Stimulated activated CD8-positive, alpha-beta memory T cell treated with anti-CD3 and anti-CD28 coated beads, Interleukin-7, amount 100 ng/mL, for 48 hours (primary cell): ENCODE measurements around the gene ENTPD2.
"Not testable (repeated sequence)": the region's sequence is repeated elsewhere in the genome, so short reads cannot be mapped to it uniquely, and the experiment has no call there.

Source experiments
- DNase-seq, 2 donors: peaks; one replicate each; pipeline ENCODE4 v3.0.0-alpha.2; 2020; ENCODE audit warnings: low read depth in 1 of 2; ENCODE audit errors: extremely low read depth in 1 of 2

ENTPD2 gene

GRCh38 chr9:137006116-137007003, 47.5 kb downstream of the ENTPD2 start:
- DNase-seq: no peak

GRCh38 chr9:137004285-137004684, 49.6 kb downstream of the ENTPD2 start:
- DNase-seq: not testable (repeated sequence)

GRCh38 chr9:137002646-137003041, 51.2 kb downstream of the ENTPD2 start:
- no peak for DNase-seq

GRCh38 chr9:137001857-137002645, 51.8 kb downstream of the ENTPD2 start:
- DNase-seq: no peak

GRCh38 chr9:137000177-137000930, 53.5 kb downstream of the ENTPD2 start:
- DNase-seq: peak in 1 of 2 donors; percentile 42
